Measurements from ENCODE around the gene MECP2.

MECP2 gene

DNA sequence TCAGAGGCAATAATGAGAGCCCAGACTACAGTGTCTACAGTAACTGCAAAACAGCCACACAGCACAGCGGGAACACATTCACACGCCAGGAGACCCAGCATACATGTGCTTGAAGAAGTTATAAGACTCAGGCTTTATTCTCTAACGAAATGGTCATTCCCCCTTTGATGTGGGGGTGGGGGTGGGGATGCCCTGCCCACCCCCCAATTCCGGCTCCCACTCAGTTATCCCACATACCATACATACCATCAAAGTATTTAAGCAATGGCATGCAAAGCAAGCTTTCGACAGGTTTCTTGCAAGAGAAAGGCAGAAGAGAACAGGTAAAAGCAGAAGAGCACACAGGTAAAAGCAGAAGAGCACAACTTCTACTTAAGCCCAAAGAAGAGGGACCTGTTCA is 3.6 kb downstream of the MECP2 start:
- TF ChIP-seq, protein P1, sequence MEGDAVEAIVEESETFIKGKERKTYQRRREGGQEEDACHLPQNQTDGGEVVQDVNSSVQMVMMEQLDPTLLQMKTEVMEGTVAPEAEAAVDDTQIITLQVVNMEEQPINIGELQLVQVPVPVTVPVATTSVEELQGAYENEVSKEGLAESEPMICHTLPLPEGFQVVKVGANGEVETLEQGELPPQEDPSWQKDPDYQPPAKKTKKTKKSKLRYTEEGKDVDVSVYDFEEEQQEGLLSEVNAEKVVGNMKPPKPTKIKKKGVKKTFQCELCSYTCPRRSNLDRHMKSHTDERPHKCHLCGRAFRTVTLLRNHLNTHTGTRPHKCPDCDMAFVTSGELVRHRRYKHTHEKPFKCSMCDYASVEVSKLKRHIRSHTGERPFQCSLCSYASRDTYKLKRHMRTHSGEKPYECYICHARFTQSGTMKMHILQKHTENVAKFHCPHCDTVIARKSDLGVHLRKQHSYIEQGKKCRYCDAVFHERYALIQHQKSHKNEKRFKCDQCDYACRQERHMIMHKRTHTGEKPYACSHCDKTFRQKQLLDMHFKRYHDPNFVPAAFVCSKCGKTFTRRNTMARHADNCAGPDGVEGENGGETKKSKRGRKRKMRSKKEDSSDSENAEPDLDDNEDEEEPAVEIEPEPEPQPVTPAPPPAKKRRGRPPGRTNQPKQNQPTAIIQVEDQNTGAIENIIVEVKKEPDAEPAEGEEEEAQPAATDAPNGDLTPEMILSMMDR (conservative IDR thresholded peaks at IDR 0.05; ENCODE audit: low read length): no peak
- no peak for TF ChIP-seq EZH2phosphoT487 (IDR thresholded peaks at IDR 0.05; ENCODE audit: borderline replicate concordance)
- no peaks in the 10 kb centered on the region for H3F3A ChIP-seq (ENCODE audit: low read depth)
- peaks cover 79% of the 10 kb centered on the region for H3K79me2 ChIP-seq (ENCODE audit: insufficient read depth, low read length)
- peaks cover 13% of the 10 kb centered on the region; the same call in 1 of the 2 replicates for H3K36me3 ChIP-seq (ENCODE audit: insufficient read depth, low read length)
- peak overlapping the region; percentile 94 for H3K4me2 ChIP-seq (ENCODE audit: low read depth, low read length, poor library complexity, severe bottlenecking)
- H4K20me1 ChIP-seq (ENCODE audit: insufficient read depth, low read length, poor library complexity, severe bottlenecking): peaks cover 56% of the 10 kb centered on the region
- H3K4me3 ChIP-seq (ENCODE audit: low read length, poor library complexity, severe bottlenecking): peak overlapping the region; percentile 91
- H2AFZ ChIP-seq (ENCODE audit: low read length): no peak overlapping the region
- H3K27me3 ChIP-seq (ENCODE audit: insufficient read depth, low read length, poor library complexity, severe bottlenecking): no peaks in the 10 kb centered on the region
- H3K9me2 ChIP-seq (replicated peaks; ENCODE audit: low read depth, low read length): no peaks in the 10 kb centered on the region
- peak overlapping the region; percentile 85 for H3K9ac ChIP-seq (ENCODE audit: low read depth, low read length, poor library complexity, severe bottlenecking)
- H3K9me3 ChIP-seq (ENCODE audit: insufficient read depth, low read depth, low read length): no peaks in the 10 kb centered on the region
- peaks cover 46% of the 10 kb centered on the region for H3K4me1 ChIP-seq (ENCODE audit: insufficient read depth, low read length, poor library complexity, severe bottlenecking)

DNA sequence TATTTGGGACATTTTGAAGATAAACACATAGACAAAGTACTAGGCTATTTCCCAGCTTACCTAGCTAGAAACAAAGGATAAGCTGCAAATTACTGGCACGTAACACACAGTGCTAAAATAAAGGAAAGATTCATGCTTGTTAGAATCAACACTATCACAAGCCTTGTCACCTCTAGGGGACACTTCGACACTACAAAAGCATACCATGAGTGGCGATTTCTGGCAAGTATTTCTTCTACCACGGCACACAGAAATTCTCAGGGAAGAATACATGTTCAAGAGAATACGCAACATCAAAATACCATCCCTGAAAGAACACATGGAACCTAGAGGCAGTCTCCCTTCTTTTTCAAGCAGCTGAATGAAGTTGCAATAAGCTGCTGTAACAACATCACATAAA is 5.1 kb downstream of the MECP2 start:
- Histone ChIP-seq H3K9me2 (replicated peaks; ENCODE audit: low read depth, low read length) (no peaks in the 10 kb centered on the region), H3F3A (ENCODE audit: low read depth) (no peaks in the 10 kb centered on the region), H3K4me3 (ENCODE audit: low read length, poor library complexity, severe bottlenecking) (peak overlapping the region; percentile 64), H3K36me3 (ENCODE audit: insufficient read depth, low read length) (peaks cover 13% of the 10 kb centered on the region; the same call in 1 of the 2 replicates), H3K9ac (ENCODE audit: low read depth, low read length, poor library complexity, severe bottlenecking) (peak overlapping the region; percentile 59), H2AFZ (ENCODE audit: low read length) (no peak overlapping the region), H3K9me3 (ENCODE audit: insufficient read depth, low read depth, low read length) (no peaks in the 10 kb centered on the region), H3K4me2 (ENCODE audit: low read depth, low read length, poor library complexity, severe bottlenecking) (peak overlapping the region; percentile 61), H4K20me1 (ENCODE audit: insufficient read depth, low read length, poor library complexity, severe bottlenecking) (peaks cover 56% of the 10 kb centered on the region), H3K27me3 (ENCODE audit: insufficient read depth, low read length, poor library complexity, severe bottlenecking) (no peaks in the 10 kb centered on the region), H3K4me1 (ENCODE audit: insufficient read depth, low read length, poor library complexity, severe bottlenecking) (peaks cover 40% of the 10 kb centered on the region), H3K79me2 (ENCODE audit: insufficient read depth, low read length) (peaks cover 93% of the 10 kb centered on the region)
- TF ChIP-seq, protein P1 (conservative IDR thresholded peaks at IDR 0.05; ENCODE audit: low read length): peak; percentile 42; the same call in 1 of the 2 replicates
- TF ChIP-seq EZH2phosphoT487 (IDR thresholded peaks at IDR 0.05; ENCODE audit: borderline replicate concordance): no peak

DNA sequence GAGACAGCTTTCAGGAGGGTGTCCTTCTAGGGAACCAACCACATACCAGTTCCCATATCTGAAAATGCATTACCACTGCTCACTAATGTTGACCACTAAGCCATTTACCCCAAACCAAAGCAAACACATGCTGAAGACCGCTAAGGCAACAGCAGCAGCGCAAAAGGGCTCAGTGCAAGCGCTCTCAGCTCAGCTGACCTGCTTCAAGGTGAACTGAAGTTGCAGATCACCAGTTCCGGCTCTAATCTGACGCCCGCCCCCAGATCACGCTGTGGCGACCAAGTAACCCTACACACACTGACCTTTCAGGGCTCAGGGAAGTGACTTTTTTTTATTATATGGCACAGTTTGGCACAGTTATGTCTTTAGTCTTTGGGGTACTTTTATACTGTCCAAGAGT is 5.8 kb downstream of the MECP2 start:
- H3K79me2 ChIP-seq (ENCODE audit: insufficient read depth, low read length): peaks cover 97% of the 10 kb centered on the region
- H3K4me3 ChIP-seq (ENCODE audit: low read length, poor library complexity, severe bottlenecking): peak overlapping the region; percentile 17
- H3K4me2 ChIP-seq (ENCODE audit: low read depth, low read length, poor library complexity, severe bottlenecking): peak overlapping the region; percentile 61
- H3K9me3 ChIP-seq (ENCODE audit: insufficient read depth, low read depth, low read length): no peaks in the 10 kb centered on the region
- TF ChIP-seq, protein P1 (conservative IDR thresholded peaks at IDR 0.05; ENCODE audit: low read length): no peak
- no peak for TF ChIP-seq EZH2phosphoT487 (IDR thresholded peaks at IDR 0.05; ENCODE audit: borderline replicate concordance)
- no peak overlapping the region for H3K9ac ChIP-seq (ENCODE audit: low read depth, low read length, poor library complexity, severe bottlenecking)
- peaks cover 40% of the 10 kb centered on the region for H3K4me1 ChIP-seq (ENCODE audit: insufficient read depth, low read length, poor library complexity, severe bottlenecking)
- no peaks in the 10 kb centered on the region for H3K27me3 ChIP-seq (ENCODE audit: insufficient read depth, low read length, poor library complexity, severe bottlenecking)
- no peaks in the 10 kb centered on the region for H3K9me2 ChIP-seq (replicated peaks; ENCODE audit: low read depth, low read length)
- H3F3A ChIP-seq (ENCODE audit: low read depth): no peaks in the 10 kb centered on the region
- H2AFZ ChIP-seq (ENCODE audit: low read length): no peak overlapping the region
- H3K36me3 ChIP-seq (ENCODE audit: insufficient read depth, low read length): peaks cover 13% of the 10 kb centered on the region; the same call in 1 of the 2 replicates
- H4K20me1 ChIP-seq (ENCODE audit: insufficient read depth, low read length, poor library complexity, severe bottlenecking): peaks cover 56% of the 10 kb centered on the region
